ENCODE measurements around the gene LEKR1.
A peak's percentile ranks its signal among the peaks of the same experiment; 100 is the strongest.

LEKR1 gene

DNA sequence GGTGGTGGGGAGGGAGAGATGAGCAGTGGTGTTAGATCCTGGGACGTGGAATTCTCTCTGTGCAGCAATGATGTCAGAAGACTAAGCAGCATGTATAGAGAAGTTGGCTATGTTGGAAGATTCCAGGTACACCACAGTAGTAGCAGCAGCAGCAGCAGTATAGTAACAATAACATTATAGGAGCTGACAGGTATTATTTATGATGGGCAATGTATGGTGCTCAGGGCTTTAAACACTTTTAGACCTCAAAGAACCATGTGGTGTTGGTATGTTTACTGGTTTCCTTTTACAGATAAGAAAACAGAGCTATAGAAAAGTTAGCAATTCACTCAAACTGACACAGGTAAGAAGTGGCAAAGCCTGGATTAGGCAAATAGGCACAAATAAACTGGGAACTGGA lies 229.9 kb downstream of the LEKR1 start:
- POLR2A ChIA-PET = no interaction called here
- no peak for DNase-seq (ENCODE audit: extremely low spot score)
- CTCF ChIA-PET = no interaction called here
- TF ChIP-seq CTBP1 (IDR thresholded peaks at IDR 0.05; ENCODE audit: borderline replicate concordance) = no peak
- TF ChIP-seq, protein P1, sequence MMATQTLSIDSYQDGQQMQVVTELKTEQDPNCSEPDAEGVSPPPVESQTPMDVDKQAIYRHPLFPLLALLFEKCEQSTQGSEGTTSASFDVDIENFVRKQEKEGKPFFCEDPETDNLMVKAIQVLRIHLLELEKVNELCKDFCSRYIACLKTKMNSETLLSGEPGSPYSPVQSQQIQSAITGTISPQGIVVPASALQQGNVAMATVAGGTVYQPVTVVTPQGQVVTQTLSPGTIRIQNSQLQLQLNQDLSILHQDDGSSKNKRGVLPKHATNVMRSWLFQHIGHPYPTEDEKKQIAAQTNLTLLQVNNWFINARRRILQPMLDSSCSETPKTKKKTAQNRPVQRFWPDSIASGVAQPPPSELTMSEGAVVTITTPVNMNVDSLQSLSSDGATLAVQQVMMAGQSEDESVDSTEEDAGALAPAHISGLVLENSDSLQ (IDR thresholded peaks at IDR 0.05) = peak; percentile 89

DNA sequence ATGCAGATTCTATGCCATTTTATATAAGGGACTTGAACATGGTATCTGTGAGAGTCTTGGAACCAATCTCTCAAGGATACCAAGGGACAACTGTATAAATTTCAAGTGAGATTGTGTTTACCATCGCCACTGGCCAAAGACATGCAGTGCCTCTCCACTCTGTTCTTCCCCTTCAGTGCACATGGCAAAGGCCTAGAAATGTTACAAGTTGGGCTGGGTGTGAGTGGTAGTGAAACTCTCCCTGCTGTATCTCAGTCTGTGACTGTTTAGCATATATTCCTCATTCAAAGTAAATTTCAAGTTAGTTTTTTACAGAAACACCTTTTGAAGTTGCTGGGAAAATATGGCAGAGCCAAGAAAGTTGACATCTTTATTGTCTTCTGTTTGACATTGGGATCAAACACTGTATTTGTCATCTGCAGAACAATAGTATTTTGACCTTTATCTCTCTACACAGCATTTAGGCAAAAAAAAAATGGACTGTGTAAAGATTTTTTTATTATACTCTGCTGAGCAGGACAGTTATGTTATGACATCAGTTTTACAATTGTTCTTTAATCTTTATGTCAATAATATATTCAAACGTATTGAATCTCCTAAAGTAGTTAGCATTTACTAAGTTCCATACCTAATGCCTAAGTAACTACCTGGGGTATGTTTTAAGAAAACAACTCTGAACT lies 232.4 kb downstream of the LEKR1 start:
- ChIA-PET POLR2A (no interaction called here), CTCF (no interaction called here)
- no peak for DNase-seq (ENCODE audit: extremely low spot score)
- TF ChIP-seq ARNT (IDR thresholded peaks at IDR 0.05) (no peak), HDGF (IDR thresholded peaks at IDR 0.05; ENCODE audit: borderline replicate concordance) (no peak), ZNF384 (IDR thresholded peaks at IDR 0.05) (no peak), ELF4 (IDR thresholded peaks at IDR 0.05) (no peak), SUZ12 (IDR thresholded peaks at IDR 0.05) (no peak), BHLHE40 (IDR thresholded peaks at IDR 0.05; ENCODE audit: borderline replicate concordance) (no peak), FOXK2 (IDR thresholded peaks at IDR 0.05) (no peak), TARDBP (IDR thresholded peaks at IDR 0.05) (no peak), FOXM1 (IDR thresholded peaks at IDR 0.05; ENCODE audit: borderline replicate concordance) (no peak), LEF1 (IDR thresholded peaks at IDR 0.05; ENCODE audit: borderline replicate concordance) (no peak), L3MBTL2 (conservative IDR thresholded peaks at IDR 0.05) (no peak), CTBP1 (IDR thresholded peaks at IDR 0.05; ENCODE audit: borderline replicate concordance) (no peak), FOXA1 (IDR thresholded peaks at IDR 0.05) (no peak)

DNA sequence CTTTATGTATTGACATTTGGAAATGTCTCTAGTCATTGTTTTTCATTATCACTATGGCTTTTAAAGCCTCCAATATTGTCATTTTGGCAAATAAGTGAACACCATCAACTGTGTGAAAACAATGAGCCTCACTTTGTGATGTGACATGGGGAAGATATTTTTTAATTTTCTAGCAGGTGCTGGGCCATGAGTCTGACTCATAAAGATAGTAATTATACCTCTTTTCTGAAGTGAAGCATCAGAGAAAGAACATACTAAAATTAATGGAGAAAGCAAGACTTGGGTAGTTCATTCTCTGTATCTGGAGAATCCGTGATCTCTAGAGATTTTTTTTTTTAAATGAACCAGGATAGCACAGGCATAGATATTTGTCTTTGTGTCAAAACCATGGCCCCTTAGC lies 233.0 kb downstream of the LEKR1 start:
- POLR2A ChIA-PET = no interaction called here
- no peak for DNase-seq (ENCODE audit: extremely low spot score)
- CTCF ChIA-PET = no interaction called here
- no peak for TF ChIP-seq ARNT (IDR thresholded peaks at IDR 0.05)
- TF ChIP-seq SUZ12 (IDR thresholded peaks at IDR 0.05) = no peak
- TF ChIP-seq L3MBTL2 (conservative IDR thresholded peaks at IDR 0.05) = no peak
- no peak for TF ChIP-seq TARDBP (IDR thresholded peaks at IDR 0.05)
- no peak for TF ChIP-seq FOXK2 (IDR thresholded peaks at IDR 0.05)
- no peak for TF ChIP-seq HDGF (IDR thresholded peaks at IDR 0.05; ENCODE audit: borderline replicate concordance)
- no peak for TF ChIP-seq NFRKB (IDR thresholded peaks at IDR 0.05)
- TF ChIP-seq ZNF384 (IDR thresholded peaks at IDR 0.05) = no peak
- no peak for TF ChIP-seq CTBP1 (IDR thresholded peaks at IDR 0.05; ENCODE audit: borderline replicate concordance)
- TF ChIP-seq ELF4 (IDR thresholded peaks at IDR 0.05) = no peak
- TF ChIP-seq SP1 (IDR thresholded peaks at IDR 0.05) = no peak
- TF ChIP-seq LEF1 (IDR thresholded peaks at IDR 0.05; ENCODE audit: borderline replicate concordance) = no peak
- TF ChIP-seq FOXM1 (IDR thresholded peaks at IDR 0.05; ENCODE audit: borderline replicate concordance) = no peak
- TF ChIP-seq BHLHE40 (IDR thresholded peaks at IDR 0.05; ENCODE audit: borderline replicate concordance) = no peak
- no peak for TF ChIP-seq FOXA1 (IDR thresholded peaks at IDR 0.05)

DNA sequence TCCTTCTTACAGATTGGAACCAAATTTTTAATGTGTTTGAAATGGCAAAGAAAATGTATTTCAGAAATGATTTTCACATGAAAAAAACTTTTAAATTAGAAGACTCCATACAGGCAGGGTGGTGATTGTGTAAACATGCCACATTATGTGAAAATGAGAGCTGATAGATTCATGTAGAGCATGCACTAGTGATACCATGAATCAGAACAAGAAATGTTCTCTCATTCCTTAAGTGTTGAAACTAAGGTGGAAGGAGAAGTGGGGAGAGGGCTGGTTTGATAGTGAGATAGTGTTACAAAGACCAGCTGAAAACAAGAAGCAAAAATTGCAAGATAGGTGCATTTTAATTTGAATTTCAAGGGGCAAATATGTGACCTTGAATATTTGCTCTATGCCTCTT lies 233.5 kb downstream of the LEKR1 start:
- no peak for DNase-seq (ENCODE audit: extremely low spot score)
- TF ChIP-seq SUZ12 (IDR thresholded peaks at IDR 0.05) (no peak), L3MBTL2 (conservative IDR thresholded peaks at IDR 0.05) (no peak), BHLHE40 (IDR thresholded peaks at IDR 0.05; ENCODE audit: borderline replicate concordance) (no peak), FOXA1 (IDR thresholded peaks at IDR 0.05) (no peak), TARDBP (IDR thresholded peaks at IDR 0.05) (no peak), ELF4 (IDR thresholded peaks at IDR 0.05) (no peak), CTBP1 (IDR thresholded peaks at IDR 0.05; ENCODE audit: borderline replicate concordance) (no peak), ARNT (IDR thresholded peaks at IDR 0.05) (no peak), HDGF (IDR thresholded peaks at IDR 0.05; ENCODE audit: borderline replicate concordance) (no peak), FOXM1 (IDR thresholded peaks at IDR 0.05; ENCODE audit: borderline replicate concordance) (no peak), ZNF384 (IDR thresholded peaks at IDR 0.05) (no peak), FOXK2 (IDR thresholded peaks at IDR 0.05) (no peak), LEF1 (IDR thresholded peaks at IDR 0.05; ENCODE audit: borderline replicate concordance) (no peak)
- TF ChIP-seq, protein P1 (IDR thresholded peaks at IDR 0.05) = no peak
- ChIA-PET POLR2A (no interaction called here), CTCF (no interaction called here)

DNA sequence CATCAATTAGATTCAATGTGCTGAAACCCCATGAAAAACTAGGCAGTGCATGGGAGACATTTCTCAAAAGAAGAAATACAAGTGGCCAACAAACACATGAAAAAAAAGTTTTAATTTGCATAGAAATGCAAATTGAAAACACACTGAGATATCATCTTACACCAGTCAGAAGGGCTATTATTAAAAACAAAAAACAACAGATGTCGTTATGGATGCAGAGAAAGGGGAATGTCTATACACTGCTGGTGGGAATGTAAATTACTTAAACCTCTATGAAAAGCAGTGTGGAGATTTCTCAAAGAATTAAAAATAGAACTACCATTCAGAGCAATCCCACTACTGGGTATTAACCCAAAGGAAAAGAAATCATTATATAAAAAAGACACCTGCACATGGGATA lies 235.1 kb downstream of the LEKR1 start:
- POLR2A ChIA-PET = no interaction called here
- no peak for DNase-seq (ENCODE audit: extremely low spot score)
- CTCF ChIA-PET = no interaction called here
- TF ChIP-seq NFRKB (IDR thresholded peaks at IDR 0.05) = no peak
- no peak for TF ChIP-seq FOXM1 (IDR thresholded peaks at IDR 0.05; ENCODE audit: borderline replicate concordance)
- no peak for TF ChIP-seq CTBP1 (IDR thresholded peaks at IDR 0.05; ENCODE audit: borderline replicate concordance)
- TF ChIP-seq HDGF (IDR thresholded peaks at IDR 0.05; ENCODE audit: borderline replicate concordance) = no peak
- no peak for TF ChIP-seq L3MBTL2 (conservative IDR thresholded peaks at IDR 0.05)
- no peak for TF ChIP-seq ZNF384 (IDR thresholded peaks at IDR 0.05)
- no peak for TF ChIP-seq ARNT (IDR thresholded peaks at IDR 0.05)
- no peak for TF ChIP-seq SP1 (IDR thresholded peaks at IDR 0.05)
- no peak for TF ChIP-seq SUZ12 (IDR thresholded peaks at IDR 0.05)
- no peak for TF ChIP-seq BHLHE40 (IDR thresholded peaks at IDR 0.05; ENCODE audit: borderline replicate concordance)
- TF ChIP-seq FOXA1 (IDR thresholded peaks at IDR 0.05) = no peak

DNA sequence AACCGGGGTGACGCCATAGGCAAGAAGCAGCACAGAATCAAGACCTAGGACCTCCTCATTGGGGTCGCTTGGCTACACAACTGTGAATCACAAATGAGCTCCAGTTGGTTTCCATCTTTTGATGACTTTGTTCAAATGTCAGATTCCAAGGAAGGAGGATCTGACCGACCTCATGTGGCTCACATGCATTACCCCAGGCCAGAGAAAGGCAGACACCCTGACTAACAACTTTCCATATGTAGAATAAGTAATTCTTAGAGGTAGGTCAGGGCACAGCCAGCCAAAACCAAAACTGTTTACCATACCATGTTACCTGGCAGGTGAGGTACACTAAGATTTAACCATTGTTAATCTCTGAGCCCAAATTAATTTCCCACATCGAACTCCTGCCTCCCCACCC lies 237.3 kb downstream of the LEKR1 start:
- no peak for TF ChIP-seq SUZ12 (IDR thresholded peaks at IDR 0.05)
- TF ChIP-seq L3MBTL2 (conservative IDR thresholded peaks at IDR 0.05) = no peak
- no peak for TF ChIP-seq CTBP1 (IDR thresholded peaks at IDR 0.05; ENCODE audit: borderline replicate concordance)
- TF ChIP-seq, protein P1 (IDR thresholded peaks at IDR 0.05) = no peak
- no peak for TF ChIP-seq ZNF384 (IDR thresholded peaks at IDR 0.05)
- TF ChIP-seq TARDBP (IDR thresholded peaks at IDR 0.05) = no peak
- no peak for TF ChIP-seq LEF1 (IDR thresholded peaks at IDR 0.05; ENCODE audit: borderline replicate concordance)
- TF ChIP-seq BHLHE40 (IDR thresholded peaks at IDR 0.05; ENCODE audit: borderline replicate concordance) = no peak
- no peak for TF ChIP-seq SP1 (IDR thresholded peaks at IDR 0.05)
- no peak for TF ChIP-seq FOXM1 (IDR thresholded peaks at IDR 0.05; ENCODE audit: borderline replicate concordance)
- no peak for TF ChIP-seq ELF4 (IDR thresholded peaks at IDR 0.05)
- TF ChIP-seq ARNT (IDR thresholded peaks at IDR 0.05) = no peak
- TF ChIP-seq FOXA1 (IDR thresholded peaks at IDR 0.05) = no peak
- no peak for TF ChIP-seq FOXK2 (IDR thresholded peaks at IDR 0.05)
- TF ChIP-seq NFRKB (IDR thresholded peaks at IDR 0.05) = no peak
- no peak for TF ChIP-seq HDGF (IDR thresholded peaks at IDR 0.05; ENCODE audit: borderline replicate concordance)
- no peak for DNase-seq (ENCODE audit: extremely low spot score)
- ChIA-PET POLR2A (no interaction called here), CTCF (no interaction called here)

Measured in HEK293T (cell line).